GM18519 (cell line): ENCODE results near the gene NDUFS8.

ENCODE experiments used
- ATAC-seq: cut with Tn5 transposase; IDR thresholded peaks from one replicate; pipeline ENCODE4 v1.9.1; 2021; ENCODE audit warnings: mild to moderate bottlenecking, moderate library complexity; ENCODE audit not compliant: unreplicated experiment, low FRiP score

NDUFS8 gene

GRCh38 chr11:68035266-68035876, 4.9 kb downstream of the NDUFS8 start:
- ATAC-seq, result no peak

- no peak for ATAC-seq
Measured at GRCh38 chr11:68036141-68036716, 5.7 kb downstream of the NDUFS8 start.

- ATAC-seq, result no peak
Measured at GRCh38 chr11:68036717-68037239, 6.3 kb downstream of the NDUFS8 start.

- no peak for ATAC-seq
Measured at GRCh38 chr11:68037411-68038225, 7.1 kb downstream of the NDUFS8 start.

- ATAC-seq, result no peak
Measured at GRCh38 chr11:68038226-68038717, 7.8 kb downstream of the NDUFS8 start.

- no peak for ATAC-seq
Measured at GRCh38 chr11:68038718-68039525, 8.4 kb downstream of the NDUFS8 start, which contains the start of gene TCIRG1. Gene TCIRG1 (plus strand): TSS chr11:68039025. CDS start chr11:68041272, 2,247 bp downstream.

GRCh38 chr11:68039526-68040086, 9.1 kb downstream of the NDUFS8 start:
- no peak for ATAC-seq

GRCh38 chr11:68040101-68040956, 9.8 kb downstream of the NDUFS8 start:
- ATAC-seq, result no peak

GRCh38 chr11:68040957-68041591, 10.6 kb downstream of the NDUFS8 start:
- no peak for ATAC-seq

- ATAC-seq, result no peak
Measured at GRCh38 chr11:68041617-68042218, 11.2 kb downstream of the NDUFS8 start.

- ATAC-seq, result no peak
Measured at GRCh38 chr11:68042219-68043028, 11.9 kb downstream of the NDUFS8 start.

- ATAC-seq, result no peak
Measured at GRCh38 chr11:68043029-68043348, 12.5 kb downstream of the NDUFS8 start.

- ATAC-seq, result no peak
Measured at GRCh38 chr11:68043349-68044144, 13.1 kb downstream of the NDUFS8 start.

- ATAC-seq, result no peak
Measured at GRCh38 chr11:68044145-68044813, 13.8 kb downstream of the NDUFS8 start.

- ATAC-seq, result no peak
Measured at GRCh38 chr11:68044898-68045351, 14.4 kb downstream of the NDUFS8 start.
